Stimulated activated naive B cell treated with anti-CD40 and anti-IgM and Interleukin-4, amounts not matched to agents 10 μg/mL and 1 μg/mL and 100 μg/mL, for 72 hours (primary cell): Measurements from ENCODE around the gene TMEM42.
"Not testable (repeated sequence)": the region's sequence is repeated elsewhere in the genome, so short reads cannot be mapped to it uniquely, and the experiment has no call there.

Source experiments
- ATAC-seq, 2 donors: fragments of 150-1000 bp; cut with Tn5 transposase; replicated peaks; 2 replicates each; pipeline ENCODE4 v1.10.0; 2021; ENCODE audit warnings: moderate library complexity in 1 of 2
- DNase-seq: peaks from one replicate; pipeline ENCODE4 v3.0.0; 2021
- H3K27ac Mint-ChIP-seq: one replicate; pipeline ENCODE4 v1.8.0; 2022; ENCODE audit warnings: mild to moderate bottlenecking, mixed read lengths
- H3K27me3 Mint-ChIP-seq, 2 donors: one replicate each; pipeline ENCODE4 v1.8.0; 2022; ENCODE audit warnings: mixed read lengths in 2 of 2
- H3K36me3 Mint-ChIP-seq, 2 donors: one replicate each; pipeline ENCODE4 v1.8.0; 2022; ENCODE audit warnings: mixed read lengths in 2 of 2, mild to moderate bottlenecking in 1 of 2
- H3K4me1 Mint-ChIP-seq, 2 donors: one replicate each; pipeline ENCODE4 v1.8.0; 2022; ENCODE audit warnings: mixed read lengths in 2 of 2, mild to moderate bottlenecking in 1 of 2
- H3K4me3 Mint-ChIP-seq, 2 donors: one replicate each; pipeline ENCODE4 v1.8.0; 2022; ENCODE audit warnings: mild to moderate bottlenecking in 2 of 2, mixed read lengths in 2 of 2, moderate library complexity in 1 of 2
- H3K9me3 Mint-ChIP-seq, 2 donors: one replicate each; pipeline ENCODE4 v1.8.0; 2022; ENCODE audit warnings: mixed read lengths in 2 of 2, mild to moderate bottlenecking in 1 of 2

Gene TMEM42

GRCh38 chr3:44848634-44849033 is 13.1 kb upstream of the TMEM42 start:
- Mint-ChIP-seq H3K27ac (no peak overlapping the region), H3K4me3 (no peak overlapping the region), H3K36me3 (peaks cover 16 to 22% of the 10 kb centered on the region in 2 donors), H3K9me3 (no peaks in the 10 kb centered on the region), H3K27me3 (no peaks in the 10 kb centered on the region), H3K4me1 (no peaks in the 10 kb centered on the region)
- DNase-seq (no peak), ATAC-seq (no peak)

GRCh38 chr3:44856663-44857062 is 5.0 kb upstream of the TMEM42 start:
- not testable (repeated sequence) for H3K4me1 Mint-ChIP-seq, ATAC-seq, H3K36me3 Mint-ChIP-seq, DNase-seq, H3K27ac Mint-ChIP-seq, H3K9me3 Mint-ChIP-seq, H3K4me3 Mint-ChIP-seq, H3K27me3 Mint-ChIP-seq

DNA sequence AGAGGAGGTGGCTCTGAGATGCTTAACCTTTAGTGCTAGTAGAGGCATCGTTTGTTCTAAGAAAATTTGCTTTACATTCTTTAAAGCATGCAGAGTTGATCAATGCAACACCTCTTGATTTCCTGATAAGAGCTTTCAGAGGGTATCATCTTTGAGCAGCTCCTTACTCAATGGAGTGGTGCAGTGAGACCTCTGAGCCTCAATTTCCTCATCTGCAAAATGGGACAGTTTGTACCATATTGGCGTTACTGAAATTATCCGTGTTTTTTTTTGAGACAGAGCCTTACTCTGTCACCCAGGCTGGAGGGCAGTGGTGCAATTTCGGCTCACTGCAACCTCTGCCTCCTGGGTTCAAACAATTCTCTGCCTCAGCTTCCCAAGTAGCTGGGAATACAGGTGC is 1.6 kb upstream of the TMEM42 start:
- Mint-ChIP-seq H3K4me3 (no peak overlapping the region), H3K36me3 (peaks cover 11 to 13% of the 10 kb centered on the region in 2 donors), H3K27me3 (no peaks in the 10 kb centered on the region), H3K27ac (no peak overlapping the region), H3K4me1 (peaks cover 5 to 12% of the 10 kb centered on the region in 2 donors), H3K9me3 (no peaks in the 10 kb centered on the region)
- ATAC-seq (no peak), DNase-seq (no peak)

DNA sequence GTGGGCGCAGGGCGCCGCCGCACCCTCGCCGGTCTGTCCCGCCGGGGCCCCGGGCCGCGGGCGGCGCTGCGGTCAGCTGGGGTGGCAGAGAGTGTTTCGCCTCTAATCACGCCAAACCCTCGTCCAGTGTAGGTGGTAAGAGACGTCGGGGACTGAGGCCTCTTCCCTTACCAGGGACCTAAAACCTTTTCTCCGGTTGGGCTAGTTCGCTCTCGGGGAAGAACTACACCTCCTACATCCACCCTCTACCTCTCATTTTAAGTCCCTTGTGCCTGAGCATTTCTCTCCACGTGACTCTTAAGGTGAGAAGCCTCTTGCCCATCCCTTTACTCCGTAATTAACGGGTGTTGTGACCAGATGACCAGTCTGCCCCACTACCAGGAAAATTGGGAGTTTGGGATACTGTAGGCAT is 520 bp downstream of the TMEM42 start:
- Mint-ChIP-seq H3K27me3 (no peaks in the 10 kb centered on the region), H3K9me3 (peaks cover 0 to 3% of the 10 kb centered on the region in 2 donors), H3K27ac (peak overlapping the region; percentile 93), H3K36me3 (peaks cover 18 to 32% of the 10 kb centered on the region in 2 donors), H3K4me3 (peak overlapping the region; percentile 82 to 87), H3K4me1 (peaks cover 10 to 23% of the 10 kb centered on the region in 2 donors)
- ATAC-seq = peak; percentile 34 to 45
- DNase-seq = no peak

DNA sequence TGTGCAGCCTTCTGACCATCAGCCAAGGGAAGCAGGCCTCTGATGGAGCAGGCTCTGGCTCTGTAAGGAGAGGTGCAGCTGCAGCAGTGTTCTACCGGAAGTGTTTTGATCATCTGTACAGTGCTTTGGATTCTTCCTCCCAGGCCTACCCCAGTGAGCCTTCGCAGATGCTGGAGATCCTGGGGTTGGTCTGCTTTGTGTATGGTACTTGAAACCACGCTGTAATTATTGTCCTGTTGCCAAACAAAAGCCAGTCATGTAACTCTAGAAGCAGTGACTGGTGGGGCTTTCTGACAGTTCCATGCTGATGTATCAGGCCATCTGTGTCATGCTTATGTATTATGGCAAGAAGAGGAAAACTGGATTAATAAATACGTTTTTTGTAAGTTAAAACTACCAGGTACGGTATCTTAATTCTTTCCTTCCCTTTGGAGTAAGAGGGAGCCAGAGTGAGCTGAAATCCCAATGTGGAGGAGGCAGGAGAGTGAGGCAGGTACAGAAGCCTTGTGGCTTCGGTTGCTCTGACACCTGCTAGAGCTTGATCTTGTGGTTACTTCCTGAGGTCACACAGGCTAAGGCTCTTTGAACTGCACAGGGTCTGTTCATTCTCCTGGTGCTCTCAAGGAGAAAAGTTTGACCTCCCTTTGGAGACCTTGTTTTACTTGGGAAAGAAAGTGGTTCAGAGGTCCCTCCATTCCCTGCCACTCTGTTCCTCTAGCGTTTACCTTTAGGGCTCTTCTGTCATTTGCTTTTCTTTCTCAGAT is 3.7 kb downstream of the TMEM42 start:
- H3K4me1 Mint-ChIP-seq = peaks cover 11 to 24% of the 10 kb centered on the region in 2 donors
- no peak overlapping the region for H3K27ac Mint-ChIP-seq
- no peaks in the 10 kb centered on the region for H3K27me3 Mint-ChIP-seq
- H3K9me3 Mint-ChIP-seq = peaks cover 3 to 4% of the 10 kb centered on the region in 2 donors
- DNase-seq (no peak), ATAC-seq (no peak)
- no peak overlapping the region for H3K4me3 Mint-ChIP-seq
- H3K36me3 Mint-ChIP-seq = peaks cover 21 to 41% of the 10 kb centered on the region in 2 donors

GRCh38 chr3:44867421-44868111 is 5.9 kb downstream of the TMEM42 start:
- peaks cover 10 to 24% of the 10 kb centered on the region in 2 donors for H3K4me1 Mint-ChIP-seq
- H3K9me3 Mint-ChIP-seq = peaks cover 3 to 4% of the 10 kb centered on the region in 2 donors
- no peaks in the 10 kb centered on the region for H3K27me3 Mint-ChIP-seq
- no peak overlapping the region for H3K4me3 Mint-ChIP-seq
- no peak overlapping the region for H3K27ac Mint-ChIP-seq
- ATAC-seq (no peak), DNase-seq (no peak)
- peaks cover 19 to 41% of the 10 kb centered on the region in 2 donors for H3K36me3 Mint-ChIP-seq

DNA sequence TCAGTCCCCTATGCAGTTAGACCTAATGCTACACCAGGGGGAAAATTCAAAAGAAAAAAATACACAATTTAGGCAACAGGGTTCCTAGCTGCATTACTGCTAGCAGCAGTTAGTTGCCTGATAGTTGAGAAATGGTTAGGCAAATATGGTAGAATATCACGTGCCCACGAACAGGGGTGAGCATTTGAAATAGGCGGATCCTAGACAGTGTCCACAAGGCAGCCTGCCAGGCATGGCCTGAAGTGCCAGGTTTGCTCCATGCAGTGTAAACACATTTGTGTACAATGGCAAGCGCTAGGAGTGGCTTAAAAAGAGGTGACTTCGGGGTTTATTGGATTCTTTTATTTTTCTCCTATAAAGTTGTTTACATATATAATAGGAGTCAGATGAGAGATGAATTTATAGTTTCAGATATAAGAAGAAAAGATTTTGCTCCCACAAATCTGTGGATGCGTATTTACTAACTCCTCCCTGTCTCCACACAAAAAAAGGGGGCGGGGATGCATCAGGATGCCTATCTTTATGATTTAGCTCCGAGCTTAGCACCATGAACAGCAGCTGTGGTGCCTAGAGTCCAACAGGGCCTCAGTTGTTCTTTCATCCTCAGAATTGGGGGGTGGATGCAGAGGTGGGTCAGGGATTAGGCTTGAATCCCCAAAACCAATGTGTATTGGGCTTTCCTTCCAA is 8.8 kb downstream of the TMEM42 start:
- ATAC-seq (no peak), DNase-seq (no peak)
- H3K4me1 Mint-ChIP-seq = peaks cover 6 to 12% of the 10 kb centered on the region in 2 donors
- H3K27ac Mint-ChIP-seq = no peak overlapping the region
- H3K9me3 Mint-ChIP-seq = peaks cover 3 to 4% of the 10 kb centered on the region in 2 donors
- H3K36me3 Mint-ChIP-seq = peaks cover 10 to 24% of the 10 kb centered on the region in 2 donors
- H3K27me3 Mint-ChIP-seq = no peaks in the 10 kb centered on the region
- H3K4me3 Mint-ChIP-seq = no peak overlapping the region

DNA sequence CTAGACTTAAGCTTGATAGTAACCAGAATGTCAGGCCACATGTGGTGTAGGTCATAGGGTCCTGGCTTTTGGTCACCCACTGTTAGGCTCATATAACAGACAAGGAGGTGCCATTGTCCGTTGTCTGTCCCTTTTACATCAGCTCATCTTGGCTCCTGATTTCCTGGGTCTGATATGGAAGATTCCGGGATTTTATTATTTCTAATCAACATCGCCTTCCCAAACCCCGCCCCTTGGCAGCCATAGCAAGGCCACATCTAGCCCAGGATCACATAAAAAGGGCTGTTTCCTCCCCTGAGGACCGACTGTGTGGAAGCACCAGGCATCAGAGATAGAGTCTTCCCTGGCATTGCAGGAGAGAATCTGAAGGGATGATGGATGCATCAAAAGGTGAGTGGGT is 12.6 kb downstream of the TMEM42 start, which contains the start of gene TGM4:
Gene TGM4 (plus strand): TSS at position 301 of the 400 bp plus-strand sequence. CDS start 71 bp downstream, at position 372.
- ATAC-seq = no peak
- H3K36me3 Mint-ChIP-seq = no peaks in the 10 kb centered on the region
- H3K4me3 Mint-ChIP-seq = no peak within 1 kb of the TSS
- DNase-seq = no peak
- no peaks in the 10 kb centered on the region for H3K27me3 Mint-ChIP-seq
- no peaks in the 10 kb centered on the region for H3K4me1 Mint-ChIP-seq
- no peak within 1 kb of the TSS for H3K27ac Mint-ChIP-seq
- H3K9me3 Mint-ChIP-seq = no peaks in the 10 kb centered on the region

DNA sequence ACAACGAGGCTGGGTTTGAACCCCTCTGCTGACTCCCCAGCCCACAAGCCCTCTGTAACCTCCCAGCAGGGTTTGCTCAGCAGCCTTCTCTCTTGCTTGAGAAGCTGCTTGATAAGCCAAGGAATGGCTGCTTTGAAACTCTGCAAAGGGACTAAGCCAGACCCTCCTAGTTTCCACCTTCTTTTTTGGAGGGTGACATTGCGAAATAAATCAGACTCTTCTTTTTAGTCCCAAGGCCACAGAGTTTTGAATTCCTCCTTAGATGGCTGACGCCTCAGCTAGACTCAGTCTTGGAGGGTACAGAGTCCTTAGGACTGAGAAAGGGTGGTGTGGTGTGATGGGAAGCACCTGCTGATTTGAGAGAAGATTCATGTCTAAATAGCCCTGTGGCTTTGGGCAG is 13.9 kb downstream of the TMEM42 start:
- Mint-ChIP-seq H3K9me3 (no peaks in the 10 kb centered on the region), H3K27me3 (no peaks in the 10 kb centered on the region), H3K27ac (no peak overlapping the region), H3K4me1 (no peaks in the 10 kb centered on the region), H3K4me3 (no peak overlapping the region), H3K36me3 (no peaks in the 10 kb centered on the region)
- DNase-seq = no peak
- ATAC-seq = no peak

GRCh38 chr3:44877333-44877732 is 15.6 kb downstream of the TMEM42 start:
- DNase-seq = no peak
- Mint-ChIP-seq H3K27ac (no peak overlapping the region), H3K4me1 (no peaks in the 10 kb centered on the region), H3K36me3 (no peaks in the 10 kb centered on the region), H3K4me3 (no peak overlapping the region), H3K27me3 (peaks cover under 1 to 2% of the 10 kb centered on the region in 2 donors), H3K9me3 (no peaks in the 10 kb centered on the region)
- ATAC-seq = no peak

GRCh38 chr3:44880284-44880683 is 18.6 kb downstream of the TMEM42 start:
- no peaks in the 10 kb centered on the region for H3K4me1 Mint-ChIP-seq
- H3K27me3 Mint-ChIP-seq = peaks cover 17 to 20% of the 10 kb centered on the region in 2 donors
- no peak overlapping the region for H3K4me3 Mint-ChIP-seq
- ATAC-seq = no peak
- DNase-seq = no peak
- no peak overlapping the region for H3K27ac Mint-ChIP-seq
- no peaks in the 10 kb centered on the region for H3K36me3 Mint-ChIP-seq
- no peaks in the 10 kb centered on the region for H3K9me3 Mint-ChIP-seq

GRCh38 chr3:44883213-44883955 is 21.7 kb downstream of the TMEM42 start:
- H3K9me3 Mint-ChIP-seq = no peaks in the 10 kb centered on the region
- no peaks in the 10 kb centered on the region for H3K4me1 Mint-ChIP-seq
- DNase-seq (no peak), ATAC-seq (no peak)
- H3K36me3 Mint-ChIP-seq = no peaks in the 10 kb centered on the region
- H3K27ac Mint-ChIP-seq = no peak overlapping the region
- H3K27me3 Mint-ChIP-seq = peaks cover 26 to 34% of the 10 kb centered on the region in 2 donors
- no peak overlapping the region for H3K4me3 Mint-ChIP-seq

GRCh38 chr3:44883999-44884431 is 22.3 kb downstream of the TMEM42 start:
- ATAC-seq = no peak
- Mint-ChIP-seq H3K27ac (no peak overlapping the region), H3K36me3 (no peaks in the 10 kb centered on the region)

DNA sequence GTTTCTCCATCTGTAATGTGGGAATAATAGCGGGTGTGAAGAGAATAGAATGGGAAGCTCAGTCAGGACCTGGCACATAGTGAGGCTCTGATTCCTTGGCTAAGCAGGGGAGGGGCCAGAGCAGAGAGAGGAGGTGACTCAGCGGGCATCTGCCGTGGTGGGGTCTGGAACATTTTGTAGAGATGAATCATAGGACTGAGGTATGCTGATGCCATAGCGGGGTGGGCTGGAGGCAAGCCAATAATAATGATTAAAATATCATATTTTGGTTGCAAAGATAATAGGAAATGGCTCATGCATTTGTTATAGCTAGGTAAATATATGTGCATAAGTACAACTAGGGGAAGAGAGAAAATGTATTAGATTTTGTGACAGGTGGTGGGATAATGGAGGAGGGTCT is 23.9 kb downstream of the TMEM42 start:
- H3K27me3 Mint-ChIP-seq = peaks cover 26 to 34% of the 10 kb centered on the region in 2 donors
- no peak overlapping the region for H3K27ac Mint-ChIP-seq
- ATAC-seq = no peak
- DNase-seq = no peak
- H3K4me3 Mint-ChIP-seq = no peak overlapping the region
- H3K4me1 Mint-ChIP-seq = peaks cover 4 to 5% of the 10 kb centered on the region in 2 donors
- no peaks in the 10 kb centered on the region for H3K36me3 Mint-ChIP-seq
- H3K9me3 Mint-ChIP-seq = no peaks in the 10 kb centered on the region

More at GRCh38 chr3:44883999-44884431, 22.3 kb downstream of the TMEM42 start:
- Mint-ChIP-seq H3K4me3 (no peak overlapping the region), H3K27me3 (peaks cover 26 to 34% of the 10 kb centered on the region in 2 donors), H3K9me3 (no peaks in the 10 kb centered on the region), H3K4me1 (no peaks in the 10 kb centered on the region)
- DNase-seq = no peak
